NCI-H1105 treated with DMSO at 0.1 percent for 48 hours (cell line): ENCODE results near the gene FANCE.

Source experiments
- DNase-seq: peaks from one replicate; lab custom pipeline; 2025; lab: John Stamatoyannopoulos, UW

Gene FANCE

DNA sequence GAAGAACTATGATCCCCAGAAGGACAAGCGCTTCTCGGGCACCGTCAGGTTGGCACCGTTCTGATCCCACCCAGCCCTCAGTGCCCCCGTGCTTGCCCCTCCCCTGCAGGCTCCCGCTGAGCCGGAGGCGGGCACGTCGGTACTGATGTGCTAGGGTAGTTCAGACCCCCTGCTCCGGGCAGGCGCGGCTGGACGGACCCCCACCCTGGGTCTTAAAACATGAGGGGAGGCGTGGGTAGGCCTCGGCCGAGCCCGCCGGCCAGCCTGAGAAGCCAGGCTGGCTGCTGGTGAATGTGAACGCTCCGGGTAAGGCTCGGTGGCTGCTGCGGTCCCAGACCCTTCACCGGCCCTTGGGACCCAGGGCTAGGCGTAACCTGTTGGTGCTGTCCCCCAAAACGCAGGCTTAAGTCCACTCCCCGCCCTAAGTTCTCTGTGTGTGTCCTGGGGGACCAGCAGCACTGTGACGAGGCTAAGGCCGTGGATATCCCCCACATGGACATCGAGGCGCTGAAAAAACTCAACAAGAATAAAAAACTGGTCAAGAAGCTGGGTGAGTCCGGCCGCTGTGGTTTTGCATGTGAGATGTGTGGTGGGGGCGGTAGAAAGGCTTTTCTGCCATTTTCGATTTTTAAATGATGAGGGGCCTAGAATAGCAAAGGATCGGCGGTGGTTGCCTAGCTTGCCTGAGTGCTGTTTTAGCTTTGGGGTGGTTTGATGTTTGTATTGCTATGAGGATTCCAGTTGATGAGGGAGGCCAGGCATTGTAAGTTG is 17.0 kb downstream of the FANCE start:
- DNase-seq, result no peak

DNA sequence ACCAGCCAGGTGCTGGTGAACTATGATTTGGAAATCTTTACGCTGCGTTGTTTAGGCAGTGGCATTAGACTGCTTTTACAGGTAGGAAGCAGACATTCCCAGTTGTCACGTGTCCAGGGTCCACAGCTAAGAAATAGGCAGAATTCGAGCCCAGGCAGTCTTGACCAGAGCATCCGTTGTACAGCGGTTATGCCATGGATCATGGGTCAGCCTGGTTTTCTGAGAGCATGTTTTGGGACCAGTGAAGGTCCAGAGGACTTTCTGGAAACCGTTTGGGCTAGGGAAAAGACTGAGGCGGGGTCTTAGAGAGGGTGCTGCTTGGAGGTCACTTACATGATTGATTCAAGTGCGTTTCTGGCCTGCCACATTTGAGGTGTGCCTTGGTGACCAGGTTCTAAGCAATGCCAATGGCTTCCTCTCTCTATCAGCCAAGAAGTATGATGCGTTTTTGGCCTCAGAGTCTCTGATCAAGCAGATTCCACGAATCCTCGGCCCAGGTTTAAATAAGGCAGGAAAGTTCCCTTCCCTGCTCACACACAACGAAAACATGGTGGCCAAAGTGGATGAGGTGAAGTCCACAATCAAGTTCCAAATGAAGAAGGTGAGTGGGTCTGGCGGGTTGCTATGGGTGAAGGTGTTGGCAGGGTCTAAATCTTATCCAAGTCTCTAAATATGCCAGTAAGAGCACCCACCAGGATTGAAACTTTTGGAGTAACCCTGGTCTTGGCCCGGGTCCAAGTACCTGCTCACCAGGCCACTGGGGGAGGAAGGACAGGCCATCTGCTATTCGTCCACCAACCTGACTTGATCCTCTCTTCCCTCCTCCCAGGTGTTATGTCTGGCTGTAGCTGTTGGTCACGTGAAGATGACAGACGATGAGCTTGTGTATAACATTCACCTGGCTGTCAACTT is 17.9 kb downstream of the FANCE start:
- DNase-seq, result peak; percentile 2

DNA sequence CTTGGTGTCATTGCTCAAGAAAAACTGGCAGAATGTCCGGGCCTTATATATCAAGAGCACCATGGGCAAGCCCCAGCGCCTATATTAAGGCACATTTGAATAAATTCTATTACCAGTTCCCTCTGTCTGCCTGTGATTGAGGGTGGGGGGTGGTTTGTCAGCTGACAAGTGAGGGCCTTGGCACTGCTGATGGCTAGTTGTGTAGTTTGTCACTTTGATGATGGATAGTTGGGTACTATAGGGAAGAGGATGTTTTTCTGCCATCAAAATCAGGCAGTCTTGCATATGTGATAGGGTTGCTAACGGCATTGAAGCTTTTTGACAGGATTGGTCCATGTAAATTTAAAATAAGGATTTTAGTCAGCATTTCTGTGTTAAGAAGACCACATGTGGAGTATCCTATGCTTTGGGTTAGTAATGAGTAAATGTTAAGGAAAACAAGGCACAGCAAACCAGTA is 18.6 kb downstream of the FANCE start:
- no peak for DNase-seq

DNA sequence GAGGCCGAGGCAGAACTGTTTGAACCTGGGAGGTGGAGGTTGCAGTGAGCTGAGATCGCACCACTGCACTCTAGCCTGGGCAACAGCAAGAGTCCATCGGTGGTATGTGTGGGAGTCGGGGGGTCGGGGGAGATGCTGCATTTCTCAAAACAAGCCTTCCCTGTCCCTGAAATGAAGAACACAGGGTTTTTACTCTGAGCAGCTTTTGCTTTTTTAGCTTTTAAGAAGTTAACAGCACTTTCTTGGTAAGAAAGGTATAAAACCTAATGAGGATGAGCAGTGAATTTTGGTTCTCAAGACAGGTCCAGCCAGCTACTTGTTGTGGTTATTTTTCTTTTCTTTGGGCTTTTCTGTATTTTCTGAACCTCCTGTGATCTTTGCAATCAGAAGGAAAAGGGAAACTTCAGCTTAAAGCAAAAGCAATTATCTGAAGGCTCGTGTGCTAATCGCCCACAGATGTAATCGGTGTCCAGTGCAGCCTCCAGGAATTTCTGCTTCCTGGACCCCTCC is 19.8 kb downstream of the FANCE start:
- no peak for DNase-seq

DNA sequence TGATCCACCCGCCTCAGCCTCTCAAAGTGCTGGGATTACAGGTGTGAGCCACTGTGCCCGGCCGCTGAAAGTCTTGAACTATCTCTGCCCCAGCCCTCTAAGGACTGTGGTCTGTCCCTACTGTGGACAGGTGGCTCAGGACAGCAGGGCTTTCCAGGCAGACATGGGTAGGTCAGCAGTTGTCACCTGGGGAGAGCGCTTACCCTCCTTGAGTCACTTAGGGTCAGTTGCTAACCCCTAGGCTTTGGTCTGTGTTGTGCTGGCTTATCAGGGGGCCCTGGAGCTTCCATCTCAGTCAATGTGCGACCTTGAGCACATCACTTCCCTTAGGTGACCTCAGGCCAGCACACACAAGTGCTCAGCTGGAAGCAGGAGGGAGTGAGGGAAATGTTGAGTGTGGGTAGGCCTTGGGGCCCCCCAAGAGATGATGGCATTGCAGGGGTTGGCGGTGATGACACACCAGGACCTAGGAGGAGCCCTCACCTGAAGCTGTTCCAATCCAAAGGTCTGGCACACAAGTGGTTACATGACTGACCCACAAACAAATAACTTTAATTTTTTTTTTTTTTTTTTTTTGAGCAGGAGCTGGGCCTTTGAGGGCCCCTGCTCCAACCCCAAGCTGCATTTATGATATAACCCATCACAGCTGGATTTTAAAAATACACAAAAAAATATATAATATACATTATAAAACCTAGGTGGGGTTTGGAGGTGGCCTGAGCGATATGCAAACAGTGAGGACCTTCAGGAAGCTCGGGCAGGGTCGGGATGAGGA is 21.1 kb downstream of the FANCE start:
- no peak for DNase-seq

DNA sequence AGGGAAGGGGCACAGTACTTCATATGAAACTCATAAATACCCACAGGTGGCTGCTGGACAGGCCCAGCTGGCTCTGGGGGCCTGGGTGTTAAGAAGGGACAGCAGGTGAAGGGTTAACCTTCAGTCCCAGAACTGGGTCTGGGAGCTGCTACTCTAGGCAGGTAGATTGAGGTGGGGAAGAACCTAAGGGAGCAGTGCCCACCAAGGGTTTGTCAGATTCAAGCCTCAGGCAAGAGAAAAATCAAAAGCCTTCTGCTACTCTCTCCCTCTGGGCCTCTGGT is 21.7 kb downstream of the FANCE start:
- DNase-seq, result no peak

DNA sequence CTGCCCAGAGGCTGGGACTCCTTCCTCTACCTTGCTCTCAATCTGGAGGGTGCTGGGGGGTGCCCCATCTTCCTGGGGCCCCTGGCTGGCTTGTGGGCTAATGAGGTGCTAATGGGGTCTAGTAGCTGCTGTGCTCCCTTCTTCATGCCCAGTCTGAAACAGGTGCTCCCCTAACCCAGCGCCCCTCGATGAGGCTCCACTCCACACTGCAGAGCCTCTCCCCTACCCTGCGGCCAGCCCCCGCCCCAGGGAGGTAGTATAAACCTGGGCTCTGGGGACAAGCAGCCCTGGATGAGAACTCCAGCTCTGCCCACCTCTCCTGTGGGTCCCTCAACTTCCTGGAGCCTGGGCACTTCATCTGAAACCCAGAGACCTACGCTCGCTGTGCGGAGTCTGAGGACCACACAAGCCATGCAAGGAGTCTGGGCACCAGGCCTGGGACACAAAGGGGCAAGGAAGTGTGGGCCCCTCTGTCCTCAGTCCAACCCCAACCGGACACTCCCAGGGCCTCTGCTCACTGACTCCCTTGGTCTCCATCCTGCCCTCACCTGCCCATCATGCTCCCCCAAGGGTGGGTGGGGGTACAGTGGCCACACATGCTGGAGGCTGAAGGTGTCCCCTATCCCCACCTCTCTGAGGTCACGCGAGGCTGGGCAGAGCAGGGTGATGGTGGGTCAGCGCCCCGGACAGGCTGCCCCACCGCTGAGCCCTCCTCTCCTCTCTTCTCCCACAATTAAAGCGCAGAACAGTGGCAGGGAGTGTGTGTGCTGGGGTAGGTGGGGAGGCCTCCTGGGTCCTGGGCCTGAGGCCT is 22.2 kb downstream of the FANCE start:
- DNase-seq, result no peak

DNA sequence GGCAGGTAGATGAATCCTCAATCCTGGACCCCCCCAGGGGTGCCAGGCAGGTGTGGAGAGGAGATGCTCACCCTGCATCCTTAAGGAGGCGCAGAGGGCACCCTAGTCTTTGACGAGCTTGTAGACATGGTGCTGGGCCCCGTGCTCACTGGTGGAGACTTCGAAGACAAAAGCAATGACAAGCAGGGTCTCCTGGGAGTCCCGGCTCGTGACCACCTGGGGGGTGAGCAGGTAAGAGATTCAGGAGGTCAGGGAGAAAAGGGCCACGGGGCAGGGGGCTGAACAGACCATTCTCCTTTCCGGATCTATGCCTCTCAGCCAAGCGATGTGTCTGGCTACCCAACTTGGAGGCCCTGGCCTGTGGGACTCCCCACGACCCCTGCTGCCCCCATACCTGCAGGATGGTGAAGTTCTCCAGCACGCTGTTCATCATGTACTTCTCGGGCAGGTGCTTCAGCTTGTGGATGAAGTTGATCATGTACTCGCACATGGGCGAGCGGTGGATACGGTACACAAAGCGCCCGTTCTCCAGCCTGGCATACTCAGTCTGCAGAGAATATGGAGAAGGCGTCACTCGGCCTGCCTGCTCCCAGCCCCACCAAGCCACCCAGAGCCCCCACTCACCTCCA is 22.9 kb downstream of the FANCE start:
- DNase-seq, result no peak

DNA sequence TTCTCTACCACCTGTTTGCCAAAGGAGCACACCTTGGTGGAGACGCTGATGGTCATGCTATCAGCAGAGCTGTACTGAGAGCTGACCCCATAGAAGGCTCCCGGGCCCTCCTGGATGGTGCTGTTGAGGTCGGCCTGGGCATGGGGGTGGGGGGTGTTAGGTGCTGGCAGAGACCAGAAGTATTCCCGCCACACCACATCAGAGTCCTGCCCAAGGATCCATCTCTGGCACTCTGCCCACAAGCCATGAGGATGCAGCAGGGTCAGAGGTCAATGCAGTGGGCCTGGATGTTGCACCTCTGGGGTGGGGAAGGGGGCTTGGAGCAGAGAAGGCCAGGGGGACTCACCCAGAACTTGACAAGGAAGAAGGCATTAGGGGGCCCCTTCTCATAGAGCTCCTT is 23.4 kb downstream of the FANCE start:
- no peak for DNase-seq

DNA sequence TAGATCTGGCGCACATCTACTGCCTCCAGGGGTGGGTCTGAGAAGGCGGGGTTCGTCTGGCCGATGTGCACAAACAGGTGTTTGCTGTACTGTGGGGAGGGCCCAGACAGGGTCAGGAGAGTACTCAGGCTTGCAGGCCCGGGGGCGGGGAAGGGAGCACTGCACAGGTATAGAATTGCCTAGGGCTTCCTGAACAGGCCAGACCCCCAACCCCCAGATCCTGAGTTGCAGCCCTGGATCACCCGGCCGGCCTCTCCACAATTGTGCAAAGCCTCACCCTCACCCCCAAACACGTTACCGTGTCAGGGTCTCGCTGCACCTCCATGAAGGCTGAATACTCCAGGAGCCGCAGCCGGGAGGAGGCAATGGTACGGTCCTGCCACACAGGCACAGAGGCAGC is 23.9 kb downstream of the FANCE start:
- DNase-seq, result no peak

DNA sequence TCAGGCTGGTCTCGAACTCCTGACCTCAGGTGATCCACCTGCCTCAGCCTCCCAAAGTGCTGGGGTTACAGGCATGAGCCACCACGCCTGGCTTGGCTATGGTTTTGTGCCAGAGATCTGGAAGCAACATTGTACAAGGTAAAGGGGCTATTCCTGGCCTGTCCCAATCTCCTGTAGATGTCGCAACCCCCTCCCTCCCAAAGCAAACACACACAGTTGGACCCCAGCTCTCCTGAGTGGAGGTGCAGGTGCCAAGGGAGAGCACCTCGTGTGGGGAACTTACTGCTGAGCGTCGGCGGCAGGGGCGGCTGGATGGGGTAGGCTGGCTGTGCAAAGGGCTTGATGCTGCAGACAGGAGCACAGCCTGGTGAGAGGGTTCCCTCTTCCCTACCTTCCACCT is 24.9 kb downstream of the FANCE start:
- no peak for DNase-seq

DNA sequence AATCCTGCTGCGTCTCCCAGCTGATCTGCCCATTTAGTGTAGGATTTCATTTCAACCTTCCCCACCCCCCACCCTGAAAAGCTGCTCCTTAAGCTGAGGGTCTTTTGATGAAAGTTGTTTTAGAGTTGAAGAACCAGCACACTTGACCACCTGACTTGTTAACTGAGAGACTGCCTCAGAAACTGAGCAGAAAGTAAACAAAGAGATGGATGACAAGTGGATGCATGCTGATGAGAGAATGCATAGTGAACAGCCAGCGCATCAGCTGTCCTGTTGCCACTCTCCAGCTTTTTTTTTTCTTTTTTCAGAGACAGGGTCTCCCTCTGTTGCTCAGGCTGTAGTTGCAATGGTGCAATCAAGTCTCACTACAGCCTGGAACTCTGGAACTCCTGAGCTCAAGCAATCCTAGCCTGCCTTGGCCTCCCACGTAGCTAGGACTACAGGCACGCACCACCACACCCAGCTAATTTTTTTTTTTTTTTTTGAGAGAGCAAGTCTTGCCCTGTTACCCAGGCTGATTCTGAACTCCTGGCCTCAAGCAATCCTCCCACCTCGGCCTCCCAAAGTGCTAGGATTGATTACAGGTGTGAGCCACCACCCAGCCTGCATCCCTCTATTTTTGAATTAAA is 25.5 kb downstream of the FANCE start:
- DNase-seq, result peak; percentile 12

DNA sequence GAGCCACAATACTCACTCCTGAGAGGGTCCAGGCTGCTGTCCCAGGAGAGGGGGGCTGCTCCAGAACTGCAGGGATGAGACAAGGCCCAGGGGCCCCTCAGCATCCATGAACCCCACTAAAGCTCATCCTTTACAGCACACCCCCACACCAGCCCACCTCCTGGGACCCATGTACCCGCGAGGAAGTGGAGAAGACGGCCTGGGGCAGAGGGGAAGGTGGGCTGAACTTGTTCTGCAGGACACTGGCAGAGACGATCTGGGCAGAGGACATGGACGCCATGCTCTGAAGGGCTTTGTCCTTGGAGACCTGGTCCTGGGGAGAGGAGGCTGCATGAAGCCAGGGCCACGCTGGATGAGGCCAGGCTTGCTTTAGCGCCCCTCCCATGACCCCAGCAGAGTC is 26.1 kb downstream of the FANCE start:
- no peak for DNase-seq

DNA sequence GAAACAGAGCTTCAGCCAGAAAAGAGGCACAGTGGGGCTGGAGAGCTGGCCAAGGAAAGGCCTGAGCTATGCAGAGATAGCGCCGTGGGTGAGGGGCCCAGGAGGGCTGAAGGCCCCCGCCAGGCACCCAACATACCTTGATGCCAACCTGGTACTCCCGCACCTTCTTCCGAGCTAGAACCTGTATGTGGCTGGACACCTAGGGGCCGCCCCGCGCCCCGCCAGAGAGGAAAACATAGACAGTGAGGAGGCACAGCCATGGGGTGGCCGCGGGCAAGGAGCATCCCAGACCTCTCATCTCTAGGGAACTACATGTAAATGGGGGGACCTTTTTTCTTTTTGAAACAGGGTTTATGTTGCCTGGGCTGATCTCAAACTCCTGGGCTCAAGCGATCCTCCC is 28.0 kb downstream of the FANCE start:
- no peak for DNase-seq

DNA sequence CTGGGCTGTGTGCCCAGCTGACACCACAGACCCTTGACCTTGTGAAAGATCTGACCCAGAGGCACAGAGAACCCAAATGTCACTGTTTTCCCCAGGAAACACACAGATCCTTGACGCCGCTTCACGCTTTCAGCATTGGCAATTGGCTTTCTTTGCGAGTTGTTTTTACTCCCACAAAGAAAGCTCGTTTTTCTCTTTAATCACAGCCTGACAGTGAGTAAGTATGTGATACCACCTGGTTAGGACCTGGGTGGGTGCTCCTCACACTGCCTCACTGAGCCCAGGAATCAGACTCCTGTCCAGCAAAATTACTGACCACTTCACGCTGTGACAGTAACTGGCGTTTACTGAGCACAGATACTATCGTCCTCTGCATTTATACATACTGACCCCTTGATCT is 29.1 kb downstream of the FANCE start:
- no peak for DNase-seq

DNA sequence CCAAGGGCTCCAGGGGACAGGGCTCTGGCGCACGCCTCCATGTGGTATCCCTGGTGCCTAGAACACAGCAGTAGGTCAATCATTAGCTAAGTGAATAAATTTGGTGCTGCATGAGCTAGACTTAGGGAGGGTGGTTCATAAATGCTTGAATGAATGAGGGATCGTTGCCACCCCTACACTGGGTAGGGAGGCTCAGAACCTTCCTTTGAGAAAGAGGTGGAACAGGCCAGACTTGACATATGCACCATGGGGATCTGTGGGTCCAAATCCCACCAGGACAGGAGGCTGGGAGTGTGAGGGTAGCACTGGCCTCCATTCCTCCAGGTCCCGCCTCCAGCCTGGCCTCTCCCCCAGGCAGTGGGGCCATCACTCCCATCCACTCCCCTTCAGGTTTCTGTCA is 30.9 kb downstream of the FANCE start:
- no peak for DNase-seq

DNA sequence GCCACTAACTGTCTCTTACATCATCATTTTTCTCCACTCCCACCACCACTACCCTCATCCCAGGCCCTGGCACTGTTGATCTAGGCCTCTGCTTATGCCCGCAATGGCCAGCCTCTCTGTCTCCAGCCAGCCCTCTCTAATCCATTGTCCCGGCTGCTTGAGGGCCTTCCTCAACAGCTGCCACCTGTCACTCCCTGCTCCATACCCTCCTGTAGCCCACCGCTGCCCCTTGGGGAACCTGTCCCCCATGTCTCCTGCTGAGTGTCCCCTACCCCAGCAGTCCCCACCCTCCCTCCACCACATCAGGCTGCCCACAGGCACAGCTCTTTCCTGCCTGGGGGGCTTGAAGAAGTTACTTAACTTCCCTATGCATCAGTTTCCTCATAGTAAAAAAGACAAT is 31.4 kb downstream of the FANCE start:
- no peak for DNase-seq

DNA sequence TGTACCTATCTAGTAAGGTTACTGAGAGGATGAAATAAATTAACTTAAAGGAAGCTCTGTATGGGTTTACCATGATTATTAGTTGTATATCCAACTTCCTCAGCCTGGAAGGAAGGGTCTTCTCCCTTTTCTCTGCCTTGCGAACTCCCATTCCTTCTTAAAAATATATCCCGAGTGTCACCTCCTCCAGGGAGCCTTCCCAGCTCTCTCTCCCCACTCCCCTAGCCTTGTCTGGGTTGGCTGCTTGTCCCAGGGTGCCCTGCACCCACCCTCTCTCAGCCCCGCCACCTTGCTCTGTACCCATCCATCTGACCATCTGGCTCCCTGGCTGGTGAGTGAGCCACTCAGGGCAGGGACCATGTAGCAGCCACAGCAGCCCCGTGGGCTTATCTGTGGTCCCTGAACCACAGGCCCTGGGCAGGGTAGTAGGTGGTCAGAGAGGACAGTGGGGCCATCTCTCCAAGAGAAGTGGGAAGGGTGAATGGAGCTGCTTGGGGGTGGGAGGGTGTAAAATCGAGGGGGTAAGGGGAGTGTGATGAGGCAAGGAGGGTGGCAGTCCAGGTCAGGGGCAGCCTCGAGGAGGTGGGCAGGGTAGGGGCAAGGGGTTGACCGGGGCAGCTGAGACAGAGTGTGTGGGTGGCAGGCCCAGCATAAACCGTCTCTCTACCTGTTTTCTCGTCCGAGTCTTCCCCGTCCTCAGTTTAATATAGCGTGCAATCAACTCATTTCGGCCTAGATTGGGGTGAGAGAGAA is 31.9 kb downstream of the FANCE start:
- no peak for DNase-seq

DNA sequence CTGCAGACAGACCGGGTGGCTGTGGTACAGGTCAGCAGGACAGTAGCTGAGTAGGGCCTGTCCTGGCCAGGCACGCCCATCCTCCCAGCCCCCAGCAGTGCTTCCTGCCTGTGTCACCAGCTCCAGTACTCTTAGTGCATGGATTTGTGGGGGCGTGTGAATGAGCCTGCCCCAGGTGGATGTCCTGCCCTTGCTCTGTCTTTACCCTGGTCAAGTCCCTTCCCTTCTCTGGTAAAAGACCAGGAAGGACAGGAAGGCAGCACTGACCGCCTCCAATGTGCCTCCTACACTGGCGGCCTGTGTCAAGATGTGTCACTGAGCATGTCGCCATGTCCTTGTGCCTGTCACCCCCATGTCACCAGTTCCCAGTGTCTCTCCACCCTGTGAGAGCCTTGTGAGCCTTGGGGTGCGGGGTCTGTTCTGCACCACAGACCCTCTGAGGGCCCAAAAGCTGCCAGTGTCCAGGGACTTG is 32.8 kb downstream of the FANCE start:
- DNase-seq, result no peak

DNA sequence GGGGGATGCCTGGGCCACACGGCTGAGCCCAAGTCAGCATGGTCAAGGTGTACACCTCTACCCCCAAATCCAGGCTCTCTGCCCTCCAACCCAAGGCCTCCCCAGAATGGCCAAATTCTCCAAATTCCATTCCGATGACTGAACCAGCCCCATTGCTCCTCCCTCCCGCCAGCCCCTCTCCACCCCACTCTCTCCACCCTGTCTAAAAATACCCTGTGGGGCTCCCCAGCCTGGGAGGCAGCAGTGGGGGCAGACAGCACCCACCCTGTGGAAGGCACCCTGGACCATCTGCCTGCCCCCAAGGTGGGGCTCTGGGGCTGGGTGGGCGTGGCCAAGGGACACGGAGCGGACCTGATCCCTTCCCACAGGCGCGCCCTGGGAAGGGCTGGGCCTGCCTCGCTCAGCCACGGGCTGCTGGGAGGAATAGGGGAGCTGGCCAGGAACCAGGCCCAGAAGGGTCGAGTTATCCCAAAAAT is 33.3 kb downstream of the FANCE start:
- DNase-seq, result no peak
